DMS153 treated with DMSO at 0.1 percent for 48 hours (cell line): ENCODE measurements around the gene SPATA9.

ENCODE experiments used
- DNase-seq: peaks from one replicate; lab custom pipeline; 2025; ENCODE audit not compliant: unreplicated experiment; lab: John Stamatoyannopoulos, UW

SPATA9 gene

DNA sequence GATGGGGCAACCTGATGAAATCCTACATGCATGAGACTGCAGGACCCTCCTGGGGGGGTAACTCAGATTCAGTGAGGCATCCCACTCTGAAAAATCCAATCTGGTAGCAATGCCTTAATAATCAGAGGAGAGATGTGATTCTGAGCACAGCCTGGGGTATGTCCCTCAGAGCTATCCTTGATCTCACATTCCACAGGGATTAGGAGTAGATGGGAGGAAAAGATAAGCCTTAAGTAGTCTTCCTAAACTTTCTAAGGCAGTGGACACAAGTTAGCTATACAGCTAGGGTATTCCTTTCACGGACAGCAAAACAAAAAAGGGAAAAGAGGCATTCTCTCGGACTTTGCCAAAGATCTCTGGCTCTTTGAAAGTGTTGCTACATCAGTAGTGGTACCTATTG is 3.9 kb upstream of the SPATA9 start:
- no peak for DNase-seq

DNA sequence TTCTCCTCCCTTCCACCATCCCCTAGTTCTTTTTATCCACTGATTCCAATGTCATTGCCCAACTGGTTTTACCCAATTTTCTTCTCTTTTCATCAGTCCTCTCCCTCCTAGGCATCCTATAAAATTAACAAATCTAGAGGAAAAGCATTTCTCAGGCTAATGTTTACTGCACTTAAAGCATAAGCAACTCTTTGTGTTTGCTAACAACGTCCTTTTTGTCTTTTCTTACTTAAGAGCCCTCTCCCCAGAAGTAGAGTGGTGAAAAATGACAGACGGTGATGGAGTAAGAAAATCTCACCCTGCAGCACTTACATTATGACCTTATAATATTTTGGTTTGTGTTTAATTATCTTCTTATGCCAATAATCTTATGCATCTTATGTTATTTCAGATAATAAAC is 1.6 kb upstream of the SPATA9 start:
- no peak for DNase-seq

DNA sequence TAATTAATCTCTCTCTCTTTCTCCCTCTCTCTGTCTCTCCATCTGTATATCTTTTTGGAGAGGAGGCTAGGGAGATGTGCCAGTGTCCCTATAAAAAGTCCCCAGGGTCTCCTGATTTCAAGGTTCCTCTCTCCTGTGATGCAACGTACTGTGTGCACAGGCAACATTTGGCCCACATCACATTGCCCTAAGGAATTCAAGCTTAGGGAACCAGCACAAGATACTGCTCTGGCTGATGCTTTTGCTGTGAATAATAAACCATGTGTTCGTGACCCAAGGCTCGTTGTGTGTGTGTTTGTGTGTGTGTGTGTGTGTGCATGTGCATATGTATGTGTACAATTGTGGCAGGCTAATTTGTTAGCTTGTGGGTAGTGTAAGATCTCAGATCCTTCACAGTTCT is 9.7 kb downstream of the SPATA9 start:
- no peak for DNase-seq

GRCh38 chr5:95672641-95673040 is 10.2 kb downstream of the SPATA9 start:
- no peak for DNase-seq

- DNase-seq: no peak
These were observed 11.0 kb downstream of the SPATA9 start for GRCh38 chr5:95671826-95672225.

DNA sequence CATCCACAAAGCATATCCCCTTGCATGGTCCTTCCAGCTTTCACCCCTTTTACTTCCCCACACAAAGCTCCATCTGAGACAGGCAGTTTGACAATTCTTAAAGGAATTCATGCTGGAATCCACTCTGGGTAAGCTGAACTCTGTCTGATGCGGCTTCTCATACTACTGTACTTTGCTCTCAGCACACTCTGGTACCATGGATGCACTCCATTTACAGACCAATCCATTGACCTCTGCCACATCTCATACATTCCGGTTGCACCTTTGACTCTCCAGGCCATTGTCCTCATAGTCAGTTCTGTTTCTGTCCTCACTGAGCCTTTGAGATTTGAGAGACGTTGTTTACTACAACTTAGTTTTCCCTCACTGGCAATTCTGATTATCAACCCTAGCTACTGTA is 12.2 kb downstream of the SPATA9 start:
- DNase-seq: no peak

DNA sequence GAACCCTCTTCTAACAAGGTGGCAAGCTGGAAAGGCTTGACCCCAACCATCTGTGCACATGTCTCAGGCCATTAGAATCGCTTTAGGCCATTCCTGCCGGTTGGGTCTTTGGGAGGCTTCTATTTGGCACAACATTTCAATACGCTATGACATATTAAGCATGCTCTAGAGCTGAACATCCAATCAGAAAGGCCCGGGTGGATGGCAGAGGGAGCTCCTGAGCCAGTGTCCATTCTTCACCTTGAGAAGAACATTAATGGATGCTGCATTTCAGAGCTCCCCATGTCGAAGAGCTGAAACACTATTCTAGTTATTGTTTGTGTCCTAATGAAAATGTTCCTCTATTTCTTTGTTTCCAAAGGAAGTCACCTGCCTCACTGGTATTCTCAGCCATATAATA is 12.8 kb downstream of the SPATA9 start:
- no peak for DNase-seq

GRCh38 chr5:95669540-95669939 is 13.3 kb downstream of the SPATA9 start:
- no peak for DNase-seq

DNA sequence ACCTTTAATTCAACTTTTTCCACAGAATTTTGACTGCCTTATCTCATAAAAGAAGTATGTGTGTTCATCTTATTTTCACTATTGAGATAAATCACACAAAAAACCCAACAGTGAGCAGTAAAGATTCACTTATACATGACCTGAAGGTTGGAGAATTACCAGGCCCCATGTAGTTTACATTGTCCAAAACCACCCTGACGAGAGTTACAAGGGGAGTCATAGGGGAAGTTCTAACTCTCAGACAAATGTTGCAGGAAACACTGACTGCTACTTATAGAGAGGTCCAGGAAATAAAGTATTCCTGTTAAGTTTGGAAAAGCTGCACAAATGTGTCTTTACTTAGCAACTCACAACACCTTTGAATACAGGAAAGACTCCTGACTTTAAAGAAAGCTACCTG is 14.1 kb downstream of the SPATA9 start:
- no peak for DNase-seq

- DNase-seq: no peak
These were observed 14.6 kb downstream of the SPATA9 start for GRCh38 chr5:95668216-95668615.

GRCh38 chr5:95667678-95668077 is 15.1 kb downstream of the SPATA9 start:
- DNase-seq: no peak

DNA sequence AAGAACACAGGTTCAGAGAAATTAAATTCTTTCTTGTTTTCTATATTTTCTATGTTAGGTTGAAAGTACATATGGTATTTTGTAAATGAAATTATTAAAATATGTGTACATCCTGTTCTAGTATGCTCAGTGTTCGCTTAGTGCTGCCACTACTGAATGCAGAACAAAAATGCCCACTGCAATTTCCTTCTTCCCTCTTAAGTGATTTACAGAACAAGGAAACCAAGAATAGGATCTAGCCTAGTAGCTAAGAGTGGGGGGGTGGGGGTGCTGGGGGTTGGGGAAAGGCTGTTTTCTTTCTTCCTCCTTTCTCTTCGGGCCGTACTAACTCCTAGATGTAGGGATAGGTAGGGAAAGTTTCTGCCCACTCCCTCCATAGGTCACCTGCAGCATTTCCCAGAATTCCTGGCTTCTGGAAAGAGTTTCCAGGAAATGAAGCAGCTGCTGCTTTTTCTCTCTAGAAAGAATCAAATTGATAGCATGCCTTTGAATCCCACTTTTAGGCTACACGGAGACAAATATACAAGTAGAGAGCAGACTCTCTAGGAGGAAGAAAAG is 15.7 kb downstream of the SPATA9 start:
- no peak for DNase-seq

DNA sequence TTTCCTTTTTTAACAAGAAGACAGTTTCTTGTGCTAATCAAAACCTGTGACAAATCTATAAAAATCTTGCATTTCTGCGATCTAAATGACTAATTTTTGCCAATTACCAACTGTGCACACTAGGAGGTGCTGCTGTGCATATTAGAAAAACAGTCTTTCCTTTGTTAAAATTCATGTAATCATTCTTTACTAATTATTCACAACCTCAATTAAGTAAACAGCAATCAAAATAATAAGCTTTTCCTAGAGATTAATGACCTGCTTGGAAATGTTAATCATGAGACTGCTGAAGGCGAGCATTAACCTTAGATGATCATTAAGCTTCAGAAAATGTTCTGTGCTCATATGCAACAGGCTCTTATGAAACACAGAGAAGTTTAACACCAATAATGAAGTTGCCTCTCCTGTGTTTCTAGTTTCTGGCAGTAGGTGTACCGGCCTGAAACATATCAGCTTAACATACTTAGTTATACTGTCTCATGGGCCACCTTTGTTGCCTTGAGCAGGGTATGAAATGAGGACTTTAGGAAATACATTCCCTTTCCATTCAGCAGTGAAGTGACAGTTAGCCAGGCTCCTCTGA is 18.5 kb downstream of the SPATA9 start:
- DNase-seq: no peak

DNA sequence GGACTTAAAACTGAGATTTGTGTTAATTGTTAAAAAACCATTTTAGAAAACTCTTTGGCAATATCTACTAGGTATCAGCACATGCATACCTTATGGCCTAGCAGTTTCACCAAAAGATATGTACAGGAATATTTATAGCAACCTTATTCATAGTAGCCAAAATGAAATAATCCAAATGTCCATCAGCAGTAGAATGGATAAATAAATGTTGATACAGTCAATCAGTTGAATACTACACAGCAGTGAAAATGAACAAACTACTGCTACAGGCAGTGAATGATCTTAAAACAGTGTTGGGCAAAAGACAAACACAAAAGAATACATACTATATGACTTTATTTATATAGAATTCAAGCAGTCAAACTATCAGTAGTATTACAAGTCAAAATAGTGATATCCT is 19.8 kb downstream of the SPATA9 start:
- no peak for DNase-seq

DNA sequence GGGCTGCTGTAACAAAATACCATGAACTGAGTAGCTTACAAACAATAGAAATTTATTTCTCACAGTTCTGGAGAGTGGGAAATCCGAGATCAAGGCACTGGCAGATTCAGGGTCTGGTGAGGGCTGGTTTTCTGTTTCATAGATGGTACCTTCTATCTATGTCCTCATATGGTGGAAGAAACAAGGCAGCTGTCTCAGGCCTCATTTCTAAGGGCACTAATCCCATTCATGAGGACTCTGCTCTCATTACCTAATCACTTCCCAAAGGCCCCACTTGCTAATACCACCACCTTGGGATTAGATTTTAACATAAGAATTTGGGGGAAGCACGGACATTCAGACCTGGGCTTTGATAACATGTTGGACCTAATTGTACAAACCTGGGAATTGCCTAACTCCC is 22.7 kb downstream of the SPATA9 start:
- DNase-seq: no peak

GRCh38 chr5:95655575-95655974 is 27.2 kb downstream of the SPATA9 start:
- DNase-seq: no peak

DNA sequence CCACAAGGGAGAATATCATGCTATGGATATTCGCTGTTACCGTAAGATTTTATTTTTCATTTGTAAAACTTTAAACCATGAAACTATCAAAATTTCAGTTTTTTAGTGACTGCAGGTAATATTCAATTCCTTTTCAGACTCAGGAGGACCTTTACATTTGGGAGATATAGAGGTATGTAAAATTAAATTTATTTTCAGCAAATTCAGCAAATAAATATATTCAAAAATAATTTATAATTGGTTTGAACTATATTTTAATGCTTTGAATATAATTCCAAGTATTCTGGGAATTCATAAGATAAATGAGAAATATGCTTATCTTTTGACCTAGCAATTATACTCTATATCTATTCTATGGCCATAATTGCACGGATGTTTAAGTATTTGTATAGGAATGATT is 28.6 kb downstream of the SPATA9 start:
- DNase-seq: no peak

GRCh38 chr5:95652849-95653248 is 29.9 kb downstream of the SPATA9 start:
- no peak for DNase-seq

DNA sequence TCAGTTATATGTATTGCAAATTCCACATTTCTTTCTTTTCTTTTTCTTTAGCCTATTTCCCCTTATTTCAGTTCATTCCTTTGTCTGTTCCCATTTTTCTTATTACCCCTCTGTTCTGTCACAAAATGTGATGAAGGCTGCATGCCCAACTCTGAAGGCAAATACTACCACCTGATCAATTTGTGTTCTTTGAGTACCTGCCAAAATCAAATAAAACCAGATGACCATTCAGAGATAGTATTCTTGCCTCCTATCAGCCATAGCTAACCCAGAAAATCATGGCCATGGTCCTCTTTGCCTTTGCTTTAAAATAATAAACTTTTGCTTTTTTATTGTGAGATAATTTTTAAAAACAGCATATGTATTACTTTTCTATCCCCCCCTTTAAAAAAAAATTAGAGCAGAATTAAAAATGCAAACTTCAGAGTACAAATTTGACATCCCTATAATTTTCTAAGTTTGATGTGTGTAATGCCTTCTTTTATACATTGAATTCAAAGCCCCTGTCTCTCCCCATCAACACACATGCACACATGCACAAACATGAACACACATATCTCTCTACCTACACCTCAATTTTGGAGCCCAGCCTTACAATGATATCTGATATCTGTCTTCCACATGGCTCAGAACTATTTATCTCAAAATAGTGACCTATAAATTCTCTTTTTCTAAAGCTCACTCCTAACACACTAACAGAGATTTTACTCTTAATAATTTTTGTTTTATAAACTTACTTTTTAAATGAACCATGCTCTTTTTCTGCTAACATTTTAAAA is 32.8 kb downstream of the SPATA9 start:
- DNase-seq: no peak

DNA sequence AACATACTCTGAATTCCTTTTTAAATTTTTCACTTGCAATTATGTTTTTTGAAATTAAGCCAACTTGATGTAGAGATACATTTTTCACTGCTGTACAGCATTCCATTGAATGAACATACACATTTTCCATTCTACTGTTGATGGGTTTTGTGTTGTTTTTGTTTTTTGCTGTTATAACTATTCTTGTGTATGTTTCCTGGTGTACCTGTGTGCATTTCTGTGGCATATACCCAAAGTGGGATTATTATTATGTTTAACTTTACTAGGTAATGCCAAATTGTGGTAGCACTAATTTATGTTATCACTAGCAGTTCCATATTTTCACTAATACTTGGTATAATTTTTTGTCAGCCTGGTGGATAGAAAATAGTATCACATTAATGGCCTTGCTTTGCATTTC is 33.5 kb downstream of the SPATA9 start:
- DNase-seq: no peak

- DNase-seq: no peak
These were observed 34.6 kb downstream of the SPATA9 start for GRCh38 chr5:95647886-95648860.
